Type B pancreatic cell (in vitro differentiated cells): ENCODE data around the gene DTNBP1. TPM values are rescaled to one million over a fixed set of nuclear protein-coding genes. Genes with fewer than 3 reads are reported as not detected.

ENCODE experiments used
- DNase-seq: peaks from one replicate; pipeline ENCODE4 v3.0.0; 2021; ENCODE audit warnings: mixed read lengths; ENCODE audit not compliant: unreplicated experiment; ENCODE audit errors: extremely low spot score
- H3K27ac Mint-ChIP-seq: 2 replicates; pipeline ENCODE4 v1.8.0; 2021; ENCODE audit warnings: mild to moderate bottlenecking, mixed read lengths
- H3K27me3 Mint-ChIP-seq: 2 replicates; pipeline ENCODE4 v1.8.0; 2021; ENCODE audit warnings: mixed read lengths
- H3K36me3 Mint-ChIP-seq: 2 replicates; pipeline ENCODE4 v1.8.0; 2021; ENCODE audit warnings: mixed read lengths
- H3K4me1 Mint-ChIP-seq: one replicate; pipeline ENCODE4 v1.8.0; 2021; ENCODE audit warnings: mixed read lengths; ENCODE audit not compliant: unreplicated experiment
- H3K4me3 Mint-ChIP-seq: 2 replicates; pipeline ENCODE4 v1.8.0; 2021; ENCODE audit warnings: mild to moderate bottlenecking, mixed read lengths
- H3K9me3 Mint-ChIP-seq: 2 replicates; pipeline ENCODE4 v1.8.0; 2021; ENCODE audit warnings: mixed read lengths
- total RNA-seq: library from RNA; stranded (reverse); gene quantifications from 2 replicates; pipeline ENCODE4 v1.2.1, GENCODE V29; 2021; ENCODE audit warnings: low replicate concordance
- TF ChIP-seq, protein P1 (sequence below): fragments of 200-600 bp; sonication (generic); conservative IDR thresholded peaks from 2 replicates; pipeline ENCODE4 v1.5.0; 2021; ENCODE audit warnings: antibody characterized with exemption, mild to moderate bottlenecking

The DTNBP1 gene
- total RNA-seq, 1 donor from 2014 or later = 11.6 TPM

- Mint-ChIP-seq H3K9me3 (peaks cover 4% of the 10 kb centered on the region), H3K27me3 (no peaks in the 10 kb centered on the region), H3K27ac (no peak overlapping the region), H3K4me3 (no peak overlapping the region), H3K4me1 (no peaks in the 10 kb centered on the region), H3K36me3 (peaks cover 65% of the 10 kb centered on the region)
- TF ChIP-seq, protein P1, sequence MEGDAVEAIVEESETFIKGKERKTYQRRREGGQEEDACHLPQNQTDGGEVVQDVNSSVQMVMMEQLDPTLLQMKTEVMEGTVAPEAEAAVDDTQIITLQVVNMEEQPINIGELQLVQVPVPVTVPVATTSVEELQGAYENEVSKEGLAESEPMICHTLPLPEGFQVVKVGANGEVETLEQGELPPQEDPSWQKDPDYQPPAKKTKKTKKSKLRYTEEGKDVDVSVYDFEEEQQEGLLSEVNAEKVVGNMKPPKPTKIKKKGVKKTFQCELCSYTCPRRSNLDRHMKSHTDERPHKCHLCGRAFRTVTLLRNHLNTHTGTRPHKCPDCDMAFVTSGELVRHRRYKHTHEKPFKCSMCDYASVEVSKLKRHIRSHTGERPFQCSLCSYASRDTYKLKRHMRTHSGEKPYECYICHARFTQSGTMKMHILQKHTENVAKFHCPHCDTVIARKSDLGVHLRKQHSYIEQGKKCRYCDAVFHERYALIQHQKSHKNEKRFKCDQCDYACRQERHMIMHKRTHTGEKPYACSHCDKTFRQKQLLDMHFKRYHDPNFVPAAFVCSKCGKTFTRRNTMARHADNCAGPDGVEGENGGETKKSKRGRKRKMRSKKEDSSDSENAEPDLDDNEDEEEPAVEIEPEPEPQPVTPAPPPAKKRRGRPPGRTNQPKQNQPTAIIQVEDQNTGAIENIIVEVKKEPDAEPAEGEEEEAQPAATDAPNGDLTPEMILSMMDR = no peak
- DNase-seq = no peak
Measured at GRCh38 chr6:15519681-15520080, 143.1 kb downstream of the DTNBP1 start.

- no peak overlapping the region for H3K27ac Mint-ChIP-seq
- H3K4me1 Mint-ChIP-seq = no peaks in the 10 kb centered on the region
- TF ChIP-seq, protein P1 = no peak
- H3K36me3 Mint-ChIP-seq = peaks cover 64% of the 10 kb centered on the region
- no peaks in the 10 kb centered on the region for H3K27me3 Mint-ChIP-seq
- no peak for DNase-seq
- peaks cover 4% of the 10 kb centered on the region for H3K9me3 Mint-ChIP-seq
- no peak overlapping the region for H3K4me3 Mint-ChIP-seq
Measured at GRCh38 chr6:15518878-15519277, 143.9 kb downstream of the DTNBP1 start.

- Mint-ChIP-seq H3K4me3 (no peak overlapping the region), H3K4me1 (no peaks in the 10 kb centered on the region), H3K9me3 (no peaks in the 10 kb centered on the region), H3K27ac (no peak overlapping the region), H3K36me3 (peaks cover 56% of the 10 kb centered on the region), H3K27me3 (no peaks in the 10 kb centered on the region)
- TF ChIP-seq, protein P1 = no peak
- no peak for DNase-seq
Measured at GRCh38 chr6:15518057-15518456, 144.8 kb downstream of the DTNBP1 start.

DNA sequence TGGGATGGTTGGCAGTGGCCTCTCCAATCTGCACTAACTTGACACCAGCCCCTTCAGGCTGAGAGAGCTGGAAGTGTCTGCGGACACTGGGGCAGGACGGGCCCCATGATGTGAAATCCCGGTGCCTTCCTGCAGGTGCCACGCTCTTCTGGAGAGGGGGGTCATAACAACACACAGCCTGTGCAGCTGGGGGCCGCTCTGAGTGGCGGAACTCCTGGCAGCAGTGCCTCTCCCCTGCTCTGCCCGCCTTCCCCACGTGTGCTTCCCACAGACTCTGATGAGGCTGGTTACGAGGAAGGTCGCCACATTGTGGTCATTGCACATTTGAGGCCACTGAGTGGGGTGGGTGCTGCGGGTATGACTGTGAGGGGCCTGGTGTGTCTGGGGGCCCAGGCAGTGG is 145.2 kb downstream of the DTNBP1 start:
- Mint-ChIP-seq H3K9me3 (no peaks in the 10 kb centered on the region), H3K4me1 (no peaks in the 10 kb centered on the region), H3K27me3 (no peaks in the 10 kb centered on the region), H3K36me3 (peaks cover 53% of the 10 kb centered on the region), H3K4me3 (no peak overlapping the region), H3K27ac (no peak overlapping the region)
- TF ChIP-seq, protein P1 = no peak
- no peak for DNase-seq

DNA sequence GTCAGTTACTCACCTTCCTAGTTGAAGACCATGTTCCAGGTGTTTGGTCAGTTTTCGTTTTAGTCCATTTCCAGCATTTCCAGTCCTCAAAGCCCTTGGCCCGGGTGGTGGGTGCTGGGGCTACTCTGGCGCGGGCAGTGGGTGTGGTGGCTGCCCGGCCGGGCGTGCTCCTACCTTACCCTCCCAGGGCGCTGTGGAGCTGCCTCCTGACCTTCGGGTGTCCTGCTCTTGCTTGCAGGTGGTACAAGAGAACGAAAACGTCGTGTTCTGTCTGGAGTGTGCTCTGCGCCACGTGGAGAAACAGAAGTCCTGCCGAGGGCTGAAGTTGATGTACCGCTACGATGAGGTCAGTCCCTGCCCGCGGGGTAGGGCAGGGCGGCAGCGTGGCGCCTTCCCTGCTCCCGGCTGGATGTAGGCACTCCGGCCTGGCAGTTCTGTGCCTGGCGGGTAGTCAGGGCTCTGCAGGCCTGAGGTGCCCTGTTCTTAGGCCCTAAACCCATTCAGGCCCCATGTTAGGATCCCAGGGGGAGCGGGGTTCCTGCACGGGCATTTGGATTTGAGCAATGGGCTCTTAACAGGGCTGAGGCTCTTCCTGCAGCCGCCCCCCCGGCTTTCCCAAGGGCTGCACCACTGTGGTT is 145.8 kb downstream of the DTNBP1 start:
- H3K36me3 Mint-ChIP-seq = peaks cover 55% of the 10 kb centered on the region
- H3K4me3 Mint-ChIP-seq = no peak overlapping the region
- H3K4me1 Mint-ChIP-seq = no peaks in the 10 kb centered on the region
- no peaks in the 10 kb centered on the region for H3K9me3 Mint-ChIP-seq
- no peak for DNase-seq
- TF ChIP-seq, protein P1 = no peak
- H3K27ac Mint-ChIP-seq = no peak overlapping the region
- no peaks in the 10 kb centered on the region for H3K27me3 Mint-ChIP-seq

GRCh38 chr6:15516378-15516777 is 146.4 kb downstream of the DTNBP1 start:
- TF ChIP-seq, protein P1 = no peak
- no peak for DNase-seq
- Mint-ChIP-seq H3K27me3 (no peaks in the 10 kb centered on the region), H3K9me3 (no peaks in the 10 kb centered on the region), H3K36me3 (peaks cover 52% of the 10 kb centered on the region), H3K4me3 (no peak overlapping the region), H3K27ac (no peak overlapping the region), H3K4me1 (no peaks in the 10 kb centered on the region)
